ENCODE data around the gene ARL4A.

The ARL4A gene

GRCh38 chr7:12703881-12704280, 16.4 kb downstream of the ARL4A start:
- no peak for DNase-seq (ENCODE audit: low spot score)

DNA sequence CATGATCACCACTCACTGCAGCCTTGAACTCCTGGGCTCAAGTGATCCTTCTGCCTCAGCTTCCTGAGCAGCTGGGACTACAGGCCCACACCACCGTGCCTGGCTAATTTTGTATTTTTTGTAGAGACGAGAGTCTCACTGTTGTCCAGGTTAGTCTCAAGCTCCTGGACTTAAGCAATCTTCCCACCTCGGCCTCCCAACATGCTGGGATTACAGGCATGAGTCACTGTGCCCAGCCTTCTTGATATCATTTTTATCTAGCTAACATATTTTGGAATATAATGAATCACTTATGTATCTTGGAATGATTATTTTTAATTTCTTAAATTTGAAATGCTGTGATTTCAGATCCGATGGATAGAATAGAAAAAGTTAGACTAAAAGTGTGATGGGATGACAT, 18.4 kb downstream of the ARL4A start:
- DNase-seq (ENCODE audit: low spot score) = no peak

DNA sequence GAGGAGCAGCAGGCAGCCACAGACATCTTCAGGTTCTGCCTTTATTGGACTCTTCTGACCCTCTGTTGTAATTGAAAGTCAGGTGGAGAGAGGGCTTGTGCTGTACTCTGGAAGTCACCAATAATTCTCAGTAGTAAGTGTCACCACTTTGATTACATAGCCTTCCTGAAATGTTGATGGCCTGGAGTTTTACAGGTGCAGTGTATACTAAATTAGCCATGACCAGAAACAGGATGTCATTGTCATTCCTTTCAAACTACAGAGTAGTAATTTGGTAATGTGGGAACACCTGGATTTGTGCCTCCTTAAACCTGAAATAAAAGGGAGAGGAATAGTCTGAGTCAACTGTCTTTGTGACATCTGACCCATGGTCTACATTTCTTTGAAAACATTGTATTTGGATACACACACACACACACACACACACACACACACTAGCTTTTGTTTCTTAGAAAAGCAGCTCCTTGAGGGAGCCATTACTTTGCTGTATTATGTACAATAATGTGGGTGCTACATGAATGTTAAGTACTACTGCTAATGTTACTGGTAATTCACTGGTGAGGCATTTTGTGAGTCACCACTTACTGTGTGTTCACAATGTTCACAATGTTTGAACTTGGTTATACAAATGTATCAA, 19.6 kb downstream of the ARL4A start:
- no peak for DNase-seq (ENCODE audit: low spot score)

GRCh38 chr7:12708314-12708713, 20.9 kb downstream of the ARL4A start:
- DNase-seq (ENCODE audit: low spot score) = no peak

DNA sequence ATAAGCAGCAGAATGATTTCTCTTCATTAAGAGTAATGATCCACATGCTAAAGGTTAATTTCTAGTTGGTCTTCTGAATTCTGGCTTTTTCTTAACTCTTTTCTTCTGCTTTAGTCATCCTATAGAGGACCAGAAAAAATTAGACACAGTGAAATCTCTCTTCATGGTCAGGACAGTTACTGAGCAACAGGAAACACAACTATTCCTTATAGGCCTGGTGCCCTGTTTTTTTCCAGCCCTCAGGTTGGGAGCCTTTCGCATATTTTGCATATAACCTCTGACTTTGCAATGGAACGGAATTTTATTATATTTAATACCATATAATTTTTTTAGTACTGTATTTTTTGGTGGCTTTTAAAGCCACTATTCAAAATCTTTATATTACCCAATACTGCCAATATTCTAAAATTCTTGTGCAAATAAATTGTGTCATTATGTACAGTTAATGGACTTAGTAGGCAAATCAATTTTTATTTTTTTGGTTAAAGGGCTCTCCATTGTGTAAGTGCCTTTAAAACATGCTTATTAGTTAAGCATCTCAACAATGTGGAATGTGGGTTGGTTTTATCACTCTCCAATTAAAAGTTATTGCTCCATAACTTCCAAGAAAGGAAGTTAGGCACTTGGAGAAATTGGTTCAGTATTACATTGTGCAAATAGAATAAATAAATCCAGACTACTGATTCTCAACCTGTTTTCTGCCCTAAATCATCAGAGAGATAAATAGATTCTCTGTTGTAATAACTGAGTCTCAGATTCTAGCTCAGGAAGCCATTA, 22.5 kb downstream of the ARL4A start:
- no peak for DNase-seq (ENCODE audit: low spot score)

GRCh38 chr7:12711124-12711523, 23.7 kb downstream of the ARL4A start:
- DNase-seq (ENCODE audit: low spot score) = no peak

- no peak for DNase-seq (ENCODE audit: low spot score)
These were observed 24.8 kb downstream of the ARL4A start for GRCh38 chr7:12712236-12712635.

DNA sequence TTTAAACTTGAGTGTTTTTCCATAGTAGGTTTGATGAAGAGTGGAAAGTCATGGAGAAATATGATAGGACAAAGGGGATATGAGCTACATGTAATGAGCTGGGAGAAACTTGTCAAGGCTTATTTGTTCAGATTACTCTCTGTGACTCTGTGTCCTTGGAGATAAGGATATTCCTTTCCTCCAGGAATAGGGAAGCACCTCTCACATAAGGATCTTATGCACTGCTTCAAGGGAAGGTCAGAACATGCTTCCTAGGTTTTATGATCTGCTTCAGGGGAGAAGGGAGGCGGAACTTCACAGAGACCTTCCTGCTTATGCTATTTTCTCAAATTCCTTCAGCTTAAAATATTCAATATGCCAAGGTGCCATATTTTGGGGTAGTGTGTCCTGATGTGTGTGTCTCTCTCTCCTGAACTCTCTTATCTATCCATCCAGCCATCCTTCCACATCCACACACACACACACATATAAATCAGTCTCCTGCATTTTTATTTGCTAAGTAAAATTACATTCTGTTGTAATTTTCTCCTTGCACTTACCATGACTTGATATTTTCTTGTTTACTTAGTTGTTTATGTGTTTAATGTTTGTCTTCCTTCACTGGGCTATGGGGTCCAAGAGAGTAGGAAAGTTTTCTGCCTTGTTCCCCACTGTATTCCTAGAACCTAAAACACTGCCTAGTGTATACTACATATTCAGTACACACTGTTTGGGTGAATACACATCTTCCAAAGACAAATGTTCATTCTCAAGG, 26.4 kb downstream of the ARL4A start:
- DNase-seq (ENCODE audit: low spot score) = no peak

GRCh38 chr7:12714379-12714737, 26.9 kb downstream of the ARL4A start:
- DNase-seq (ENCODE audit: low spot score) = no peak

GRCh38 chr7:12715372-12716133, 28.1 kb downstream of the ARL4A start:
- DNase-seq (ENCODE audit: low spot score) = peak; percentile 88

DNA sequence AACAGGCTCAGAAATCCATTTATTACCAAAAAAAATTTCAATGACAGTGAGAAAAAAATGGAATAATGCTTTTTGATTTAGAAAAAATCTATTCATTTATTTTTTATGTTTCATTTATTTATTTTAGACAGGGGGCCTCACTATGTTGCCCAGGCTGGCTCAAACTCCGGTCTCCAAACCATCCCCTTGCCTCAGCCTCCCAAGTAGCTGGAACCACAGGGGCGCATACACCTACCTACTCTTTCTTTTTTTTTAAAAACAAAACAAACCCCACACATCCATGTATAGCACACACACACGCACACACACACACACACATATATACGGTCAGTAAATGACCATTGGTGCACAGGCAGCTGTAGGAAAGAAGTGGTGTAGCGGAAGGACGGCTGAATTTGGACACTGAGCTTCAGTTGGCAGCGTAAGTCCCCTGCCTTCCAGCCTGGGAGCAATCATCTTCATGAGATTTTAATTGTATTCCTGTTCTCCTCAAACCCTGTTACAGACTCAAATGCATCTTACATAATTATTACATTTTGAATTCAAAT, 28.8 kb downstream of the ARL4A start:
- no peak for DNase-seq (ENCODE audit: low spot score)

DNA sequence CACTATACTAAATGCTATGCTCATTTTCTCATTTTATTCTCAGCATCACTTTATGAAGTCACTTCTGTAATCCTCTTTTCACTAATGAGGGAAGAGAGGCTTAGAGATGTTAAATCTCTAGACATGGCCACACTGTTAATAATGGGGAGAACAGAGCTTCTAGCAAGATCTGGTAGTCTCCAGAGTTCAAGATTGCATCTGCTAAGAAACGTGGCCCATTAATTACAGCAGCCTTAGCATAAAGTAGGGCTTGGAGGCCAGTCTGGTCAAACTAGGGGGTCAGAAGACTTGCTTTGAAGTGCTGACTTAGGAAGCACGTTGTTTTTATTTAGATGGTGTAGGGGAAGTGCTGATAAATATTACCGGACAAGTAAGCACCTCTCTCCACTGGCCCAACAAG, 29.3 kb downstream of the ARL4A start:
- DNase-seq (ENCODE audit: low spot score) = no peak

GRCh38 chr7:12719141-12719919, 31.9 kb downstream of the ARL4A start:
- peak; percentile 22 for DNase-seq (ENCODE audit: low spot score)

DNA sequence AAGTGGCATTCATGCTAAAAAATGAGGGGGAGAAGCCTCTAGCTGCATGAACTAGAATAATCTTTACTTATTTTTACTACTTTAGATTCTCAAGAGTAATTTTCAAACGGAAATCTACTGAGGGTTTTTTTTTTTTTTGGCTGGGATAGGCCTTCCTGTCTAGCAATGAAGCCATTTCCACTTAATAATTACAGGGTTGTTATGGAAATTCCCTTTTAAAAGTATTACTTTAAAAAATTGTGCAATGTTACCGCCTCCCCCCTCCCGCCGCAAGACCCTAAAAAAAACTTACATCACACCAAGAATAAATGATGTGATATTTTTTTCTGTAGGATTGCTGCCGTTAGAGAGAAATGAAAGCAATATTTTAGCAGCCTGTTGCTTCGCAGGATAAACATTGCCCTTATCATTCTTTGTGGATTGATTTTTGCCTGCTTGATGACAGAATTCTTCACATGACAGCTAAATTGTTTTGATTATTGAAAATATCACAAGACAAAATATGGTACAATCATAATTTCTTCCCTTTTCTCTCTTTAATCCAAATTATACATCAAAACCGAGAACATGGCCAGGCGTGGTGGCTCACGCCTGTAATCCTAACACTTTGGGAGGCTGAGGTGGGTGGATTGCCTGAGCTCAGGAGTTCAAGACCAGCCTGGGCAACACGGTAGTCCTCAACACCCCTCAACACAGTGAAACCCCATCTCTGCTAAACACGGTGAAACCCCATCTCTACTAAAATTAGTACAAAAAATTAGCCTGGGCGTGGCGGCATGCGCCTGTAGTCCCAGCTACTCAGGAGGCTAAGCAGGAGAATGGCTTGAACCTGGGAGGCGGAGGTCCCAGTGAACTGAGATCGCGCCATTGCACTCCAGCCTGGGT, 32.8 kb downstream of the ARL4A start:
- peak; percentile 15 for DNase-seq (ENCODE audit: low spot score)

DNA sequence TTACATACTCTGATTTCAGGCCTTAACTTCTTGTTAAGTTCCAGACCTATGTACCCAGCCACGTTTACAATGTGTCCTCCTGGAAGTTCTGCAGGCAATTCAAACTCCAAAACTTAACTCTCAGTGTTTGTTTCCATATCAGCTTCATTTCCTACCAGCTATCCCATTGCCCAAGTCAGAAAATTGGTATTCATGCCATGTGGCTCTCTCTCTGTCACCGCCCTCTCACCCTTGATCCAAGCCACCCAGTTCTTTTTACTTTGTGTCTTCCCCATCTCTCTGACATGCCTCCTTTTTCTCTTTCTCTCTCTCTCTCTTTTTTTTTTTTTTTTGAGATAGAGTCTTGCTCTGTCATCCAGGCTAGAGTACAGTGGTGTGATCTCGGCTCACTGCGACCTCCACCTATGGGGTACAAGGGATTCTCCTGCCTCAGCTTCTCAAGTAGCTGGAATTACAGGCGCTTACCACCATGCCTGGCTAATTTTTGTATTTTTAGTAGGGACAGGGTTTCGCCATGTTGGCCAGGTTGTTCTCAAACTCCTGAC, 33.9 kb downstream of the ARL4A start:
- no peak for DNase-seq (ENCODE audit: low spot score)

GRCh38 chr7:12722136-12722535, 34.7 kb downstream of the ARL4A start:
- DNase-seq (ENCODE audit: low spot score) = no peak

DNA sequence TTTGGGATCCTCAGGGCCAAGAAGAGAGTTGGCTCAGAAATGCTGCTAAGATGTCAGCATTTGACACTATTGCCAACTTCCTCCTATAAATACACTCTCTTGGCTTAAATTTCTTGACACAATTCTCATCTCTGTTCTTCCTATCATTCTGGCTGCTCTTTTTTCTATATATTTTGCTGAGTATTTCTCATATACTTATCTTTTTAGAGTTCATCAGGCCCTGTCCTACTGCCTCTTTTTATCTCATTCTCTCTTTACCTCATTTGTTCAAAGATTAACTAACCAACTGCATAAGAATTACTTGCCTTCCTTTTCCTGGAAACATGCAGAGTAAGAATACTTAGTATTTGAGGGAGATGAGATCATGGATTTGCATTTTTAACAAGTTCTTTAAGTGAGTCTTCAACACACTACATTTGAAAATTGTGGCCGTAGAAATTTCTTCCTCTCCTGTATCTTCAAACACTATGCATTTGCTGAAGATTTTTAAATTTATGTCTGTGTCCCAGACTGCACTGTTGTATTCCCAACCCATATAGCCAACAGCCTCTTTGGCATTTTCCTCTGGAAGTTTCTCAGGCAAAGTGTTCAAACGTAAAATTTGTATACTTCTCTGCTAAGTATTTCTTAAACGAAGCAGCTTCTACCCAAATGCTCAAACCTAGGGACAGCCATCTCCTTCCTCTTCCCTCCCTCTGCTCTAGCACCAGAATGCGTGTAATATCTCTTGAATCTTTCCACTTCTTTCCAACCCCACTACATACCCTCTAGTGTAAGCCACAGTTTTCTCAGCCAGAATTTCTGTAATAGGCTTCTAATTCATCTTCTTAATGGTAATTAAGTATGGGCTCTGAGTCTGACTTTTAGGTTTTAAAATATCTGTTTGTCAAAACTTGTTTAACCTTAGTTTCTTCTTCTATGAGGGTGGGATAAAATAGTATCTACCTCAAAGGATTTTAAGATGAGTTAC, 35.5 kb downstream of the ARL4A start:
- DNase-seq (ENCODE audit: low spot score) = no peak

DNA sequence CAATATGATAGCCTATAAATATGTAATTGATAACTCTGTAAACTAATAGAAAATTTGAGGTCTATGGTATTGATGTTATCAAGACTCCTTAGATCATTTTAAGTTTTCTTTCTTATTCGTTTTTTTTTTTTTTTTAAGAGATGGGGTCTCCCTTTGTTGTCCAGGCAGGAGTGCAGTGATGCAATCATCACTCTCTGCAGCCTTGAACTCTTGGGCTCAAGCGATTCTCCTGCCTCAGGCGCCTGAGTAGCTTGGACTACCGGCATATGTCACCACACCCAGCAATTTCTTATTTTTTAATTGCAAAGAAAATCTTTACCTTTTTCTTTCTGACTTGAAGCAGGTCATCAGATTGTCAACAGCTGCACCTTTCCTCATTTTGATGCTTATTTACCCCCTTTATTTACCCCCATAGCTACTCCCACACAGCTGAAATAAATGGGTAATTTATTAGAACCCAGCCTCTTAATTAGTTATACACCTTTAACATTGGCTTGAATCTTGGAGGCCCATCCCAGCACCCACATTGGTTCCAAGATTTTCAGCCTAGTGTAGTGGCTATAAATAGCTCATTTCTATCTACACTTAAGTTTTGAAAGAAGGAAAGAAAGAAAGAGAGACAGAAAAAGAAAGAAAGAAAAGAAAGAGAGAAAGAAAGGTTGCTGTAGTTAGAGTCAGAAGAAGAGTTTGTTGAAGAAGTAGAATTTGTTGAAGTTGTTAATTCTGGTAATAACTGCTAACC, 38.3 kb downstream of the ARL4A start:
- DNase-seq (ENCODE audit: low spot score) = no peak
